ENCODE measurements around the gene SLC41A2. TPM values are rescaled to one million over a fixed set of nuclear protein-coding genes. Genes with fewer than 3 reads are reported as not detected.

Gene SLC41A2
- total RNA-seq, 2 experiments from 2014 or later, result 5.3 to 16.4 TPM

DNA sequence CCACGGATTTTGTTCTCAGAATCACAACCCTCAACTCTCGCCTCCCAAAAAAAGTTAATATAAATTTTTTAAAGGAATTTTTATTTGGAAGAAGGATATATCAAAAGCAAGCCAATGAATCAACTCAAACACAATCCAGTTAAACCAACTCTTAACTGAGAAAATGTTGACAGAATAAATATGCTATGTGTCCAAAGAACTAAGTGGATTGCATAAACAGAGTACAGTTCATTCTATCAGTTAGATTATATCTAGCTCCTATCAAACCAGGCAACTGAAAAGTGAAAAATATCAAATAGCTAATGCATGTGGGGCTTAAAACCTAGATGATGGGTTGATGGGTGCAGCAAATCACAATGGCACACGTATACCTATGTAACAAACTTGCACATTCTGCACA is 16.6 kb downstream of the SLC41A2 start:
- no peak overlapping the region for H3K27ac ChIP-seq (ENCODE audit: low read depth, low read length, poor library complexity, severe bottlenecking)
- POLR2A ChIA-PET, result interaction anchor here (0.6 kb wide), 1 partner anchor 99 kb away, joined by 6 read pairs; no protein-coding TSS in a partner anchor

DNA sequence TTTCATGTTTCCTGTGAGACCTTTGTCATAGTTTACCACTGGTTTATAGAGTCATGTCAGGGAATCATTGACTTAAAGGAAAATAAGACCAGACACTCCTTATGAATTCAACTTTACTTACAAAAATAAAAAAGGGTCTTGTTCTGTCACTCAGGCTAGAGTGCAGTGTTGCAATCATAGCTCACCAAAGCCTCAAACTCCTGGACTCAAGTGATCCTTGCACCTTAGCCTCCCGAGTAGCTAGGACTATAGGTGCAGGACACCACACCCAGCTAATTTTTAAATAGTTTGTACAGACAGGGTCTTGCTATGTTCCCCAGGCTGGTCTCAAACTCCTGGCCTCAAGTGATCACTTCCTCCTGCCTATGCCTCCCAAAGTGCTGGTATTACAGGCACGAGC is 19.0 kb downstream of the SLC41A2 start:
- no peaks in the 10 kb centered on the region for H4K20me1 ChIP-seq (ENCODE audit: insufficient read depth, low read length)
- no peaks in the 10 kb centered on the region for H3K36me3 ChIP-seq (ENCODE audit: insufficient read depth, low read length)
- no peak overlapping the region for H2AFZ ChIP-seq (ENCODE audit: low read length)
- no peak overlapping the region for H3K27ac ChIP-seq (ENCODE audit: low read depth, low read length, poor library complexity, severe bottlenecking)
- H3K9me2 ChIP-seq (ENCODE audit: insufficient read depth, low read length), result no peaks in the 10 kb centered on the region
- no peaks in the 10 kb centered on the region for H3K79me2 ChIP-seq (ENCODE audit: insufficient read depth, low read depth, low read length)
- ChIA-PET POLR2A (interaction anchor here (0.5 kb wide), 1 partner anchor 14 kb away, joined by 3 read pairs; no protein-coding TSS in a partner anchor), CTCF (ENCODE audit: unreplicated experiment) (no interaction called here)
- BruUV-seq (replicated peaks), result no TSS peak
- H3K9me3 ChIP-seq (ENCODE audit: low read length), result 0 out of 2 replicates have a peak, but pooled peaks cover 9% of the 10 kb centered on the region
- TF ChIP-seq, protein P1, sequence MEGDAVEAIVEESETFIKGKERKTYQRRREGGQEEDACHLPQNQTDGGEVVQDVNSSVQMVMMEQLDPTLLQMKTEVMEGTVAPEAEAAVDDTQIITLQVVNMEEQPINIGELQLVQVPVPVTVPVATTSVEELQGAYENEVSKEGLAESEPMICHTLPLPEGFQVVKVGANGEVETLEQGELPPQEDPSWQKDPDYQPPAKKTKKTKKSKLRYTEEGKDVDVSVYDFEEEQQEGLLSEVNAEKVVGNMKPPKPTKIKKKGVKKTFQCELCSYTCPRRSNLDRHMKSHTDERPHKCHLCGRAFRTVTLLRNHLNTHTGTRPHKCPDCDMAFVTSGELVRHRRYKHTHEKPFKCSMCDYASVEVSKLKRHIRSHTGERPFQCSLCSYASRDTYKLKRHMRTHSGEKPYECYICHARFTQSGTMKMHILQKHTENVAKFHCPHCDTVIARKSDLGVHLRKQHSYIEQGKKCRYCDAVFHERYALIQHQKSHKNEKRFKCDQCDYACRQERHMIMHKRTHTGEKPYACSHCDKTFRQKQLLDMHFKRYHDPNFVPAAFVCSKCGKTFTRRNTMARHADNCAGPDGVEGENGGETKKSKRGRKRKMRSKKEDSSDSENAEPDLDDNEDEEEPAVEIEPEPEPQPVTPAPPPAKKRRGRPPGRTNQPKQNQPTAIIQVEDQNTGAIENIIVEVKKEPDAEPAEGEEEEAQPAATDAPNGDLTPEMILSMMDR (conservative IDR thresholded peaks at IDR 0.05; ENCODE audit: low read length), result no peak
- TF ChIP-seq EZH2phosphoT487 (IDR thresholded peaks at IDR 0.05; ENCODE audit: borderline replicate concordance, low read depth, low read length), result no peak
- intact Hi-C loops (cut with micrococcal nuclease; ENCODE audit: unreplicated experiment), result no loop called here
- DNase-seq (ENCODE audit: low spot score), result no peak
- H3K4me2 ChIP-seq (ENCODE audit: low read length), result no peak overlapping the region
- no peak overlapping the region for H3K4me3 ChIP-seq (ENCODE audit: low read depth, low read length, poor library complexity, severe bottlenecking)
- H3K4me1 ChIP-seq (ENCODE audit: insufficient read depth, low read length, poor library complexity, severe bottlenecking), result no peaks in the 10 kb centered on the region

More for the DNA sequence above, 16.6 kb downstream of the SLC41A2 start:
- H3K79me2 ChIP-seq (ENCODE audit: insufficient read depth, low read depth, low read length), result no peaks in the 10 kb centered on the region
- no peaks in the 10 kb centered on the region for H4K20me1 ChIP-seq (ENCODE audit: insufficient read depth, low read length)
- TF ChIP-seq, protein P1 (conservative IDR thresholded peaks at IDR 0.05; ENCODE audit: low read length), result no peak
- TF ChIP-seq EZH2phosphoT487 (IDR thresholded peaks at IDR 0.05; ENCODE audit: borderline replicate concordance, low read depth, low read length), result no peak
- no peaks in the 10 kb centered on the region for H3K9me2 ChIP-seq (ENCODE audit: insufficient read depth, low read length)
- H3K4me2 ChIP-seq (ENCODE audit: low read length), result no peak overlapping the region
- CTCF ChIA-PET (ENCODE audit: unreplicated experiment), result no interaction called here
- DNase-seq (ENCODE audit: low spot score), result no peak
- no peak overlapping the region for H2AFZ ChIP-seq (ENCODE audit: low read length)
- no peak overlapping the region for H3K4me3 ChIP-seq (ENCODE audit: low read depth, low read length, poor library complexity, severe bottlenecking)
- H3K9me3 ChIP-seq (ENCODE audit: low read length), result 0 out of 2 replicates have a peak, but pooled peaks cover 9% of the 10 kb centered on the region
- no peaks in the 10 kb centered on the region for H3K4me1 ChIP-seq (ENCODE audit: insufficient read depth, low read length, poor library complexity, severe bottlenecking)
- intact Hi-C loops (cut with micrococcal nuclease; ENCODE audit: unreplicated experiment), result no loop called here
- H3K36me3 ChIP-seq (ENCODE audit: insufficient read depth, low read length), result no peaks in the 10 kb centered on the region
- no TSS peak for BruUV-seq (replicated peaks)

- H3K9me2 ChIP-seq (ENCODE audit: insufficient read depth, low read length), result no peaks in the 10 kb centered on the region
- DNase-seq (ENCODE audit: low spot score), result no peak
- POLR2A ChIA-PET, result interaction anchor here (0.5 to 0.7 kb wide), 2 partner anchors 11 to 13 kb away, joined by 3 read pairs; no protein-coding TSS in a partner anchor
- no peaks in the 10 kb centered on the region for H3K4me1 ChIP-seq (ENCODE audit: insufficient read depth, low read length, poor library complexity, severe bottlenecking)
- no TSS peak for BruUV-seq (replicated peaks)
- no peak overlapping the region for H3K4me3 ChIP-seq (ENCODE audit: low read depth, low read length, poor library complexity, severe bottlenecking)
- no peak overlapping the region for H2AFZ ChIP-seq (ENCODE audit: low read length)
- TF ChIP-seq EZH2phosphoT487 (IDR thresholded peaks at IDR 0.05; ENCODE audit: borderline replicate concordance, low read depth, low read length), result no peak
- TF ChIP-seq, protein P1 (conservative IDR thresholded peaks at IDR 0.05; ENCODE audit: low read length), result no peak
- no peaks in the 10 kb centered on the region for H3K79me2 ChIP-seq (ENCODE audit: insufficient read depth, low read depth, low read length)
- intact Hi-C loops (cut with micrococcal nuclease; ENCODE audit: unreplicated experiment), result no loop called here
- H3K9me3 ChIP-seq (ENCODE audit: low read length), result 0 out of 2 replicates have a peak, but pooled peaks cover 8% of the 10 kb centered on the region
- H3K36me3 ChIP-seq (ENCODE audit: insufficient read depth, low read length), result no peaks in the 10 kb centered on the region
- no peak overlapping the region for H3K4me2 ChIP-seq (ENCODE audit: low read length)
- H4K20me1 ChIP-seq (ENCODE audit: insufficient read depth, low read length), result no peaks in the 10 kb centered on the region
- H3K27ac ChIP-seq (ENCODE audit: low read depth, low read length, poor library complexity, severe bottlenecking), result no peak overlapping the region
- CTCF ChIA-PET (ENCODE audit: unreplicated experiment), result interaction anchor here (0.5 kb wide), 1 partner anchor 687 kb away, joined by 4 read pairs; no protein-coding TSS in a partner anchor
Observed at GRCh38 chr12:104938371-104938770, 19.7 kb downstream of the SLC41A2 start.
